PC-9 (cell line): Measurements from ENCODE around the gene IL3. TPM values are rescaled to one million over a fixed set of nuclear protein-coding genes. Genes with fewer than 3 reads are reported as not detected.
"Not testable (repeated sequence)": the region's sequence is repeated elsewhere in the genome, so short reads cannot be mapped to it uniquely, and the experiment has no call there.

Source experiments
- BruUV-seq: library from RNA; stranded (reverse); fragments of 400-500 nt; replicated peaks from 2 replicates; lab custom pipeline; 2021; lab: Mats Ljungman, UMichigan
- CTCF ChIA-PET: fragments of 300-600 bp; sonication (Branson Sonifier 250); formaldehyde crosslinking; loops from one replicate; lab custom pipeline; 2022; ENCODE audit warnings: antibody characterized with exemption; lab: Charles Lee
- POLR2A ChIA-PET: fragments of 300-600 bp; sonication (Branson Sonifier 250); formaldehyde crosslinking; loops from one replicate; lab custom pipeline; 2022; ENCODE audit warnings: antibody characterized with exemption; ENCODE audit not compliant: unreplicated experiment; lab: Charles Lee
- DNase-seq, 2 experiments: peaks; one replicate each; pipeline versions ENCODE4 v3.0.0 to v3.0.0-alpha.2; 2015 to 2022; ENCODE audit warnings: mixed read lengths in 1 of 2
- H2AFZ ChIP-seq: fragments of 200-600 bp; sonication (generic); 2 replicates; pipeline ENCODE4 v1.8.1; 2017; ENCODE audit warnings: antibody characterized with exemption
- H3F3A ChIP-seq: fragments of 200-600 bp; sonication (generic); 2 replicates; pipeline ENCODE4 v1.8.1; 2017; ENCODE audit warnings: antibody characterized with exemption, mild to moderate bottlenecking, low read depth; ENCODE audit not compliant: insufficient read depth
- H3K27ac ChIP-seq: fragments of 200-600 bp; sonication (generic); 2 replicates; pipeline ENCODE4 v1.6.1; 2016; ENCODE audit warnings: mixed run types
- H3K27me3 ChIP-seq: fragments of 200-600 bp; sonication (generic); 2 replicates; pipeline ENCODE4 v1.6.1; 2016; ENCODE audit warnings: low read depth, mixed run types; ENCODE audit not compliant: insufficient read depth
- H3K36me3 ChIP-seq: fragments of 200-600 bp; sonication (generic); 2 replicates; pipeline ENCODE4 v1.6.1; 2016; ENCODE audit warnings: low read depth, mixed run types
- H3K4me1 ChIP-seq: fragments of 200-600 bp; sonication (generic); replicated peaks from 2 replicates; pipeline ENCODE4 v1.6.1; 2016; ENCODE audit warnings: mixed run types; ENCODE audit not compliant: insufficient read depth
- H3K4me2 ChIP-seq: fragments of 200-600 bp; sonication (generic); 2 replicates; pipeline ENCODE4 v1.6.1; 2017; ENCODE audit warnings: mixed run types
- H3K4me3 ChIP-seq: fragments of 200-600 bp; sonication (generic); 2 replicates; pipeline ENCODE4 v1.6.1; 2016; ENCODE audit warnings: mixed run types
- H3K79me2 ChIP-seq: fragments of 200-600 bp; sonication (generic); 2 replicates; pipeline ENCODE4 v1.6.1; 2017; ENCODE audit warnings: low read depth, mixed run types
- H3K9me2 ChIP-seq: fragments of 200-600 bp; sonication (generic); 2 replicates; pipeline ENCODE4 v1.8.1; 2017; ENCODE audit warnings: mild to moderate bottlenecking; ENCODE audit not compliant: insufficient read depth
- H3K9me3 ChIP-seq: fragments of 200-600 bp; sonication (generic); 2 replicates; pipeline ENCODE4 v1.8.1; 2016; ENCODE audit warnings: low read depth; ENCODE audit not compliant: insufficient read depth
- H4K20me1 ChIP-seq: fragments of 200-600 bp; sonication (generic); 2 replicates; pipeline ENCODE4 v1.8.1; 2017; ENCODE audit not compliant: insufficient read depth
- EZH2 ChIP-seq: fragments of 200-600 bp; sonication (generic); IDR thresholded peaks from 2 replicates; pipeline ENCODE4 v1.8.0; 2017; ENCODE audit warnings: antibody characterized with exemption, low read depth
- intact Hi-C: fragments of 100-400 bp; cut with micrococcal nuclease; formaldehyde crosslinking; loops from one replicate; pipeline ENCODE4 v1.10.0; 2022; ENCODE audit not compliant: unreplicated experiment
- total RNA-seq: library from RNA; stranded (reverse); gene quantifications from 2 replicates; pipeline ENCODE4 v1.2.3, GENCODE V29; 2021
- TF ChIP-seq, protein P1 (sequence below): fragments of 200-600 bp; sonication (generic); conservative IDR thresholded peaks from 2 replicates; pipeline ENCODE4 v1.6.1; 2017; ENCODE audit warnings: mixed run types, antibody characterized with exemption, mild to moderate bottlenecking, moderate library complexity

Gene IL3
- total RNA-seq, 1 experiment from 2014 or later = not detected

DNA sequence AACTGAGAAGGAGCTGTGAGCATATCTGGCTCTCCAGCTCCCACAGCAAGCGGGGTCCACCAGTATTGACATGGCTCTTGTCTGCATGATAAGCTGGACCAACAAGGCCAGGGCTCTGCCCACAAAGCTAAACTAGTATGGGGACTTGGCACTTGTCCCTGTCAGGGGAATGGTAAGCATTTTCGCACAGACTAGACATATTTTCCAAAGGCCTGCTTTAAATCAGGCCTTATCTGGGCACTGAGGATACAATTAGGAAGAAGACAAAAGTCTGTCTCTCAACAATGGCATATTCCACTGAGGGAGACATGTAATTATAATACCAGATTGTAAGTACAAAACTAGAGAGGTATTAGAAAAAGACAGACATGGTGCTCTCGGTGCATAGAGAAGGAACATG is 45.2 kb downstream of the IL3 start:
- no peaks in the 10 kb centered on the region for H3K9me3 ChIP-seq
- no peaks in the 10 kb centered on the region for H3K79me2 ChIP-seq
- ChIA-PET CTCF (interaction anchor here (0.6 kb wide), 1 partner anchor 1931 kb away, joined by 10 read pairs; no protein-coding TSS in a partner anchor), POLR2A (no interaction called here)
- H4K20me1 ChIP-seq = no peaks in the 10 kb centered on the region
- peaks cover 46% of the 10 kb centered on the region for H3K4me1 ChIP-seq
- intact Hi-C loops = no loop called here
- H2AFZ ChIP-seq = no peak overlapping the region
- no peak overlapping the region for H3K4me3 ChIP-seq
- peaks cover 34% of the 10 kb centered on the region for H3F3A ChIP-seq
- no TSS peak for BruUV-seq
- H3K4me2 ChIP-seq = no peak overlapping the region
- no peak overlapping the region for H3K27ac ChIP-seq
- no peaks in the 10 kb centered on the region for H3K36me3 ChIP-seq
- no peaks in the 10 kb centered on the region for H3K27me3 ChIP-seq
- no peaks in the 10 kb centered on the region for H3K9me2 ChIP-seq
- TF ChIP-seq EZH2 = no peak
- TF ChIP-seq, protein P1, sequence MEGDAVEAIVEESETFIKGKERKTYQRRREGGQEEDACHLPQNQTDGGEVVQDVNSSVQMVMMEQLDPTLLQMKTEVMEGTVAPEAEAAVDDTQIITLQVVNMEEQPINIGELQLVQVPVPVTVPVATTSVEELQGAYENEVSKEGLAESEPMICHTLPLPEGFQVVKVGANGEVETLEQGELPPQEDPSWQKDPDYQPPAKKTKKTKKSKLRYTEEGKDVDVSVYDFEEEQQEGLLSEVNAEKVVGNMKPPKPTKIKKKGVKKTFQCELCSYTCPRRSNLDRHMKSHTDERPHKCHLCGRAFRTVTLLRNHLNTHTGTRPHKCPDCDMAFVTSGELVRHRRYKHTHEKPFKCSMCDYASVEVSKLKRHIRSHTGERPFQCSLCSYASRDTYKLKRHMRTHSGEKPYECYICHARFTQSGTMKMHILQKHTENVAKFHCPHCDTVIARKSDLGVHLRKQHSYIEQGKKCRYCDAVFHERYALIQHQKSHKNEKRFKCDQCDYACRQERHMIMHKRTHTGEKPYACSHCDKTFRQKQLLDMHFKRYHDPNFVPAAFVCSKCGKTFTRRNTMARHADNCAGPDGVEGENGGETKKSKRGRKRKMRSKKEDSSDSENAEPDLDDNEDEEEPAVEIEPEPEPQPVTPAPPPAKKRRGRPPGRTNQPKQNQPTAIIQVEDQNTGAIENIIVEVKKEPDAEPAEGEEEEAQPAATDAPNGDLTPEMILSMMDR = no peak
- no peak for DNase-seq

DNA sequence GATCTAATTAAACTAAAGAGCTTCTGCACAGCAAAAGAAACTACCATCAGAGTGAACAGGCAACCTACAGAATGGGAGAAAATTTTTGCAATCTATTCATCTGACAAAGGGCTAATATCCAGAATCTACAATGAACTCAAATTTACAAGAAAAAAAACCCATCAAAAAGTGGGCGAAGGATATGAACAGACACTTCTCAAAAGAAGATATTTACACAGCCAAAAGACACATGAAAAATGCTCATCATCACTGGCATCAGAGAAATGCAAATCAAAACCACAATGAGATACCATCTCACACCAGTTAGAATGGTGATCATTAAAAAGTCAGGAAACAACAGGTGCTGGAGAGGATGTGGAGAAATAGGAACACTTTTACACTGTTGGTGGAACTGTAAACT is 48.0 kb downstream of the IL3 start:
- H2AFZ ChIP-seq, CTCF ChIA-PET, H3K36me3 ChIP-seq, H3K4me2 ChIP-seq, BruUV-seq, H3K4me3 ChIP-seq, intact Hi-C loops, POLR2A ChIA-PET, H4K20me1 ChIP-seq, H3K27me3 ChIP-seq, H3K9me3 ChIP-seq, H3K79me2 ChIP-seq, DNase-seq, H3K27ac ChIP-seq, H3K9me2 ChIP-seq: not testable (repeated sequence)
- H3K4me1 ChIP-seq = peaks cover 18% of the 10 kb centered on the region
- H3F3A ChIP-seq = peaks cover 13% of the 10 kb centered on the region; the same call in 1 of the 2 replicates

DNA sequence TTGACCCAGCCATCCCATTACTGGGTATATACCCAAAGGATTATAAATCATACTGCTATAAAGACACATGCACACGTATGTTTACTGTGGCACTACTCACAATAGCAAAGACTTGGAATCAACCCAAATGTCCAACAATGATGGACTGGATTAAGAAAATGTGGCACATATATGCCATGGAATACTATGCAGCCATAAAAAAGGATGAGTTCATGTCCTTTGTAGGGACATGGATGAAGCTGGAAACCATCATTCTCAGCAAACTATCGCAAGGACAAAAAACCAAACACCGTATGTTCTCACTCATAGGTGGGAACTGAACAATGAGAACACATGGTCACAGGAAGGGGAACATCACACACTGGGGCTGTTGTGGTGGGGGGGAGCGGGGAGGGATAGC is 48.5 kb downstream of the IL3 start:
- H3K4me1 ChIP-seq = peaks cover 14% of the 10 kb centered on the region
- POLR2A ChIA-PET, CTCF ChIA-PET, intact Hi-C loops, H3K9me2 ChIP-seq, H3K79me2 ChIP-seq, H3K36me3 ChIP-seq, BruUV-seq, H2AFZ ChIP-seq, H3K27ac ChIP-seq, H3K4me2 ChIP-seq, H3F3A ChIP-seq, H3K9me3 ChIP-seq, H3K4me3 ChIP-seq, DNase-seq, H4K20me1 ChIP-seq, H3K27me3 ChIP-seq: not testable (repeated sequence)

DNA sequence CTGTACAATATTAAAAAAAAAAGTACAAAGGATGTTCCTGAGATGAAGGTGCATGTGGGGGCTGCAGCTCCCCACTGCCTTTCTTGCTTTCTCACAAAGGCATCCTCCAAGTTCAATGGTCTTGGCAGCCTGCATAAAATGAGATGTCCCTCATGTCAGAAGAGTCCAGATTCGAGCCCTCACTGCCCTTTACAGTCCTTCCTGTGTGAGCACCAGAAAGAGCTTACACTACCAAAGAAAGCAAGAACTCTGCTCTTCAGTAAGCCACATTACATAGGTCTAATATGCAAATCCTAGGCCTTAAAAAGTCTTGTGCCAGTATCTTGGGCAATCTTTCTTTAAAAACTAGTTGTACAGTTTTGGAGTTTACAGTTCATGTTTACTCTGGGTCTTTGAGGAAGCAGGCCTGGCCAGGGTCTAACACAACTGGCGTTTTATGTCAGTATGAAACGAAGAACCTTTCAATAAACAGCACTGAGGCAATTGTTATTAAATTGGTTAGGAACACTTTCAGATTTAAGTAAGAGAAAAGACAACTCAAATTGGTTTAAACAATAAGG is 49.1 kb downstream of the IL3 start:
- no TSS peak for BruUV-seq

More for the DNA sequence above, 49.1 kb downstream of the IL3 start:
- Histone ChIP-seq H3K27ac (no peak overlapping the region), H3K4me1 (peaks cover 7% of the 10 kb centered on the region), H2AFZ (no peak overlapping the region), H3K9me3 (no peaks in the 10 kb centered on the region), H3K79me2 (no peaks in the 10 kb centered on the region), H3K4me2 (no peak overlapping the region), H3F3A (peaks cover 3% of the 10 kb centered on the region; the same call in 1 of the 2 replicates), H3K36me3 (no peaks in the 10 kb centered on the region), H3K9me2 (no peaks in the 10 kb centered on the region), H3K27me3 (no peaks in the 10 kb centered on the region), H3K4me3 (no peak overlapping the region), H4K20me1 (no peaks in the 10 kb centered on the region)
- intact Hi-C loops = no loop called here
- CTCF ChIA-PET = interaction anchor here (0.7 kb wide), 1 partner anchor 11 kb away, joined by 7 read pairs; no protein-coding TSS in a partner anchor
- no peak for DNase-seq
- POLR2A ChIA-PET = no interaction called here
- TF ChIP-seq, protein P1 = no peak
- TF ChIP-seq EZH2 = no peak
